Measurements from ENCODE around the gene PGM2.
"Not testable (repeated sequence)": the region's sequence is repeated elsewhere in the genome, so short reads cannot be mapped to it uniquely, and the experiment has no call there.

The PGM2 gene

GRCh38 chr4:37826295-37827029, at the start of gene PGM2:
PGM2 (plus strand) TSS chr4:37826686; CDS start chr4:37826733, 47 bp downstream.
- DNase-seq, result peak; percentile 46 to 72

GRCh38 chr4:37779896-37780295, 46.6 kb upstream of the PGM2 start:
- DNase-seq, result no peak

GRCh38 chr4:37780444-37781130, 45.9 kb upstream of the PGM2 start:
- DNase-seq, result no peak

- DNase-seq, result no peak
Observed at GRCh38 chr4:37781131-37781455, 45.4 kb upstream of the PGM2 start.

GRCh38 chr4:37786267-37786666, 40.2 kb upstream of the PGM2 start:
- not testable (repeated sequence) for DNase-seq

GRCh38 chr4:37787883-37788460, 38.5 kb upstream of the PGM2 start:
- DNase-seq, result not testable (repeated sequence)

- DNase-seq, result no peak
Observed at GRCh38 chr4:37788819-37789218, 37.7 kb upstream of the PGM2 start.

GRCh38 chr4:37792241-37792640, 34.2 kb upstream of the PGM2 start:
- DNase-seq, result no peak

GRCh38 chr4:37793562-37793961, 32.9 kb upstream of the PGM2 start:
- no peak for DNase-seq

- DNase-seq, result no peak
Observed at GRCh38 chr4:37794056-37794455, 32.4 kb upstream of the PGM2 start.

GRCh38 chr4:37795581-37796195, 30.8 kb upstream of the PGM2 start:
- DNase-seq, result no peak

GRCh38 chr4:37797374-37797773, 29.1 kb upstream of the PGM2 start:
- no peak for DNase-seq

- no peak for DNase-seq
Observed at GRCh38 chr4:37797923-37798322, 28.6 kb upstream of the PGM2 start.

- DNase-seq, result no peak
Observed at GRCh38 chr4:37798616-37799015, 27.9 kb upstream of the PGM2 start.

GRCh38 chr4:37799941-37800554, 26.4 kb upstream of the PGM2 start:
- DNase-seq, result no peak

- DNase-seq, result peak in 1 of 2 experiments; percentile 12
Observed at GRCh38 chr4:37802068-37802666, 24.3 kb upstream of the PGM2 start.

GRCh38 chr4:37803348-37803973, 23.0 kb upstream of the PGM2 start:
- DNase-seq, result peak in 1 of 2 experiments; percentile 1

- DNase-seq, result no peak
Observed at GRCh38 chr4:37805091-37805490, 21.4 kb upstream of the PGM2 start.

GRCh38 chr4:37812713-37813112, 13.8 kb upstream of the PGM2 start:
- DNase-seq, result no peak

GRCh38 chr4:37815591-37815990, 10.9 kb upstream of the PGM2 start:
- DNase-seq, result no peak

- DNase-seq, result no peak
Observed at GRCh38 chr4:37816006-37816405, 10.5 kb upstream of the PGM2 start.

- DNase-seq, result no peak
Observed at GRCh38 chr4:37816719-37817118, 9.8 kb upstream of the PGM2 start.
